PC-9 (cell line): ENCODE measurements around the gene ATP7B. TPM values are rescaled to one million over a fixed set of nuclear protein-coding genes. Genes with fewer than 3 reads are reported as not detected.

Experiments used
- BruUV-seq: library from RNA; stranded (reverse); fragments of 400-500 nt; replicated peaks from 2 replicates; lab custom pipeline; 2021; lab: Mats Ljungman, UMichigan
- CTCF ChIA-PET: fragments of 300-600 bp; sonication (Branson Sonifier 250); formaldehyde crosslinking; loops from one replicate; lab custom pipeline; 2022; ENCODE audit warnings: antibody characterized with exemption; lab: Charles Lee
- POLR2A ChIA-PET: fragments of 300-600 bp; sonication (Branson Sonifier 250); formaldehyde crosslinking; loops from one replicate; lab custom pipeline; 2022; ENCODE audit warnings: antibody characterized with exemption; ENCODE audit not compliant: unreplicated experiment; lab: Charles Lee
- DNase-seq, 2 experiments: peaks; one replicate each; pipeline versions ENCODE4 v3.0.0 to v3.0.0-alpha.2; 2015 to 2022; ENCODE audit warnings: mixed read lengths in 1 of 2
- H2AFZ ChIP-seq: fragments of 200-600 bp; sonication (generic); 2 replicates; pipeline ENCODE4 v1.8.1; 2017; ENCODE audit warnings: antibody characterized with exemption
- H3F3A ChIP-seq: fragments of 200-600 bp; sonication (generic); 2 replicates; pipeline ENCODE4 v1.8.1; 2017; ENCODE audit warnings: antibody characterized with exemption, mild to moderate bottlenecking, low read depth; ENCODE audit not compliant: insufficient read depth
- H3K27ac ChIP-seq: fragments of 200-600 bp; sonication (generic); 2 replicates; pipeline ENCODE4 v1.6.1; 2016; ENCODE audit warnings: mixed run types
- H3K27me3 ChIP-seq: fragments of 200-600 bp; sonication (generic); 2 replicates; pipeline ENCODE4 v1.6.1; 2016; ENCODE audit warnings: low read depth, mixed run types; ENCODE audit not compliant: insufficient read depth
- H3K36me3 ChIP-seq: fragments of 200-600 bp; sonication (generic); 2 replicates; pipeline ENCODE4 v1.6.1; 2016; ENCODE audit warnings: low read depth, mixed run types
- H3K4me1 ChIP-seq: fragments of 200-600 bp; sonication (generic); replicated peaks from 2 replicates; pipeline ENCODE4 v1.6.1; 2016; ENCODE audit warnings: mixed run types; ENCODE audit not compliant: insufficient read depth
- H3K4me2 ChIP-seq: fragments of 200-600 bp; sonication (generic); 2 replicates; pipeline ENCODE4 v1.6.1; 2017; ENCODE audit warnings: mixed run types
- H3K4me3 ChIP-seq: fragments of 200-600 bp; sonication (generic); 2 replicates; pipeline ENCODE4 v1.6.1; 2016; ENCODE audit warnings: mixed run types
- H3K79me2 ChIP-seq: fragments of 200-600 bp; sonication (generic); 2 replicates; pipeline ENCODE4 v1.6.1; 2017; ENCODE audit warnings: low read depth, mixed run types
- H3K9me2 ChIP-seq: fragments of 200-600 bp; sonication (generic); 2 replicates; pipeline ENCODE4 v1.8.1; 2017; ENCODE audit warnings: mild to moderate bottlenecking; ENCODE audit not compliant: insufficient read depth
- H3K9me3 ChIP-seq: fragments of 200-600 bp; sonication (generic); 2 replicates; pipeline ENCODE4 v1.8.1; 2016; ENCODE audit warnings: low read depth; ENCODE audit not compliant: insufficient read depth
- H4K20me1 ChIP-seq: fragments of 200-600 bp; sonication (generic); 2 replicates; pipeline ENCODE4 v1.8.1; 2017; ENCODE audit not compliant: insufficient read depth
- EZH2 ChIP-seq: fragments of 200-600 bp; sonication (generic); IDR thresholded peaks from 2 replicates; pipeline ENCODE4 v1.8.0; 2017; ENCODE audit warnings: antibody characterized with exemption, low read depth
- intact Hi-C: fragments of 100-400 bp; cut with micrococcal nuclease; formaldehyde crosslinking; loops from one replicate; pipeline ENCODE4 v1.10.0; 2022; ENCODE audit not compliant: unreplicated experiment
- total RNA-seq: library from RNA; stranded (reverse); gene quantifications from 2 replicates; pipeline ENCODE4 v1.2.3, GENCODE V29; 2021
- TF ChIP-seq, protein P1 (sequence below): fragments of 200-600 bp; sonication (generic); conservative IDR thresholded peaks from 2 replicates; pipeline ENCODE4 v1.6.1; 2017; ENCODE audit warnings: mixed run types, antibody characterized with exemption, mild to moderate bottlenecking, moderate library complexity

The ATP7B gene
- total RNA-seq, 1 experiment from 2014 or later: 1.2 TPM

DNA sequence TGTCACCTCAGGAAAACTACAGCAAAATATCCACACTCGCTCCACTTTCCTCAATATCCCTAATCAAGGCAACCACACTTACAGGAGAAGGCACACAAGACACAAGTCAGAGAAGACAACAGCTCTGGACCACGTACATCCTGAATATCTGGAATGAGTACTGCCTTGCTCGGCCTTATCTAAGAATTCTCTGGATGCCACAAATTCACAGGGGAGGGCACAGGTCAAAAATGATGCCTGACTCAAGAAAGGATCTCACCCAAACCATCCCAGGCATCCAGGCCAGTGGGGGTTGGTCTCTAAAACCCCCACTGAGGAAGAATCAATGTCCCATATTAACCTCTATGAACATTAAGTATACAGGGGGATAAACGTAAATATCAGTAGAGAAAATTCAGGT, 29.9 kb downstream of the ATP7B start:
- Histone ChIP-seq H3K9me2 (no peaks in the 10 kb centered on the region), H3K4me2 (no peak overlapping the region), H4K20me1 (no peaks in the 10 kb centered on the region), H3K4me3 (no peak overlapping the region), H3K79me2 (no peaks in the 10 kb centered on the region), H3K9me3 (no peaks in the 10 kb centered on the region), H3K4me1 (no peaks in the 10 kb centered on the region), H3K36me3 (no peaks in the 10 kb centered on the region), H3K27me3 (peaks cover 11% of the 10 kb centered on the region; the same call in 1 of the 2 replicates), H3K27ac (no peak overlapping the region), H2AFZ (no peak overlapping the region), H3F3A (no peaks in the 10 kb centered on the region)
- ChIA-PET POLR2A (no interaction called here), CTCF (no interaction called here)
- TF ChIP-seq EZH2: no peak
- TF ChIP-seq, protein P1, sequence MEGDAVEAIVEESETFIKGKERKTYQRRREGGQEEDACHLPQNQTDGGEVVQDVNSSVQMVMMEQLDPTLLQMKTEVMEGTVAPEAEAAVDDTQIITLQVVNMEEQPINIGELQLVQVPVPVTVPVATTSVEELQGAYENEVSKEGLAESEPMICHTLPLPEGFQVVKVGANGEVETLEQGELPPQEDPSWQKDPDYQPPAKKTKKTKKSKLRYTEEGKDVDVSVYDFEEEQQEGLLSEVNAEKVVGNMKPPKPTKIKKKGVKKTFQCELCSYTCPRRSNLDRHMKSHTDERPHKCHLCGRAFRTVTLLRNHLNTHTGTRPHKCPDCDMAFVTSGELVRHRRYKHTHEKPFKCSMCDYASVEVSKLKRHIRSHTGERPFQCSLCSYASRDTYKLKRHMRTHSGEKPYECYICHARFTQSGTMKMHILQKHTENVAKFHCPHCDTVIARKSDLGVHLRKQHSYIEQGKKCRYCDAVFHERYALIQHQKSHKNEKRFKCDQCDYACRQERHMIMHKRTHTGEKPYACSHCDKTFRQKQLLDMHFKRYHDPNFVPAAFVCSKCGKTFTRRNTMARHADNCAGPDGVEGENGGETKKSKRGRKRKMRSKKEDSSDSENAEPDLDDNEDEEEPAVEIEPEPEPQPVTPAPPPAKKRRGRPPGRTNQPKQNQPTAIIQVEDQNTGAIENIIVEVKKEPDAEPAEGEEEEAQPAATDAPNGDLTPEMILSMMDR: no peak
- BruUV-seq: no TSS peak
- DNase-seq: no peak
- intact Hi-C loops: no loop called here

DNA sequence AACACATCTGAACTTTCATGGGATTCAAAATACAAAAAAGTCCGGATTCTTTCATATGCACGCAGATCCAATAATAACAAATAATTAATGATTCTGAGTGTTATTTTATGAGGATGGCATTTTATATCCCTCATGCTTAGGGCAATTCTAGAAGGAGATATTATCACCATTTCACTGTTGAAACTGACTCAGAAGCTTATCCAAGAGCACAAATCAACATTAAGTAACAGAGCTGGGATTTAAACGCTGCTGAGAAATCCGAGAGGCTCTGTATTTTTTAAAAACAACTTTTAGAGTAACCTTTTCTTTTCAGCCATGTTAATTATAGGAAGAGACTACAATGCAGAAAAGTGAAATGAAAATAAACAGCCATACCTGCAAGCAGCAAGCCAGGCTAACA, 30.3 kb downstream of the ATP7B start:
- ChIA-PET POLR2A (no interaction called here), CTCF (no interaction called here)
- Histone ChIP-seq H3K36me3 (no peaks in the 10 kb centered on the region), H3K9me3 (no peaks in the 10 kb centered on the region), H3K79me2 (no peaks in the 10 kb centered on the region), H2AFZ (no peak overlapping the region), H3K4me2 (no peak overlapping the region), H3K9me2 (no peaks in the 10 kb centered on the region), H3K4me3 (no peak overlapping the region), H3K27me3 (peaks cover 9% of the 10 kb centered on the region; the same call in 1 of the 2 replicates), H3K4me1 (no peaks in the 10 kb centered on the region), H3K27ac (no peak overlapping the region), H3F3A (no peaks in the 10 kb centered on the region), H4K20me1 (no peaks in the 10 kb centered on the region)
- no TSS peak for BruUV-seq
- no peak for DNase-seq
- no peak for TF ChIP-seq EZH2
- TF ChIP-seq, protein P1: no peak
- intact Hi-C loops: no loop called here

DNA sequence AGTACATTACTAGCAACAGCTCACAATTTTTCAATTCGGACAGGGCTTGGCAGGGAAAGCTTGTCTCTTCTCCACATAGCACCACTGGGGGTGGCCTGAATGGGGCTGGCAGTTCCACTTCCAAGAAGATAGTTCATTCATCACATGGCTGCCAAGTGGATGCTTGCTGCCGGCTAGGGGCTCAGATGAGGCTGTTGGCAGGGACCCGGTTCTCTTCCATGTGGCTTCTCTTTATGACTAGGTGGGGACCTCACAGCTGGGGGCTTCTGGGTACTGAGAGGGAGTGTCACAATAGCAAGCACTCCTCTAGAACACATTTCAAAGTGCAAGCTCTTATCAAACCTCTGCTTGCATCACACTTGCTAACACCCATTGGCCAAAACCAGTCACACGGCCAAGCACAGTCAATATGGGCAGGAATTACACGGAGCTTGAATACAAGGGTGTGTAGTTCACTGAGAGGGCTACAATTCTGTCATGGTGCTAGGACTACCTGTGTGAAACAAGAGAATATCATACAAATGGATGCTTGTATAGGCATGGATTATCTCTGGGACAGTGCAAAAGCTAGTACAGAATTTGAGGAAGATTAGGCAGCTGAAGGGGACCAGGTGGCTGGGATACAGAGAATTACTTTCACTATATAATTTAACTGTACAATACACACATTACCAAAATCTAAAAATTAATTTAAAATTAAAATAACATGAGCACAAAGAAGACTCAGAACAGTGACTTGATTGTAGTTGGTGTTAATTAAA, 32.3 kb downstream of the ATP7B start:
- no peaks in the 10 kb centered on the region for H4K20me1 ChIP-seq
- H3K9me2 ChIP-seq: no peaks in the 10 kb centered on the region
- no peaks in the 10 kb centered on the region for H3K9me3 ChIP-seq
- intact Hi-C loops: no loop called here
- no peaks in the 10 kb centered on the region for H3K4me1 ChIP-seq
- H3K79me2 ChIP-seq: no peaks in the 10 kb centered on the region
- H2AFZ ChIP-seq: no peak overlapping the region
- no peak for DNase-seq
- no peak overlapping the region for H3K4me2 ChIP-seq
- no peaks in the 10 kb centered on the region for H3K36me3 ChIP-seq
- no peaks in the 10 kb centered on the region for H3K27me3 ChIP-seq
- no peaks in the 10 kb centered on the region for H3F3A ChIP-seq
- TF ChIP-seq EZH2: no peak
- TF ChIP-seq, protein P1: no peak
- CTCF ChIA-PET: no interaction called here
- H3K27ac ChIP-seq: no peak overlapping the region
- no TSS peak for BruUV-seq
- POLR2A ChIA-PET: no interaction called here
- no peak overlapping the region for H3K4me3 ChIP-seq
